ENCODE measurements around the gene GPR25. TPM values are rescaled to one million over a fixed set of nuclear protein-coding genes. Genes with fewer than 3 reads are reported as not detected.

GPR25 gene
- total RNA-seq = not detected in 2 replicates

GRCh38 chr1:200872446-200873115 is at the start of gene GPR25:
Gene GPR25, plus strand, starts transcription at chr1:200872981. Its CDS starts 57 bp downstream, at chr1:200873038.

GRCh38 chr1:200894712-200895442 is 22.1 kb downstream of the GPR25 start, which contains the start of gene INAVA:
Gene INAVA, plus strand, starts transcription at chr1:200894900. Its CDS starts 3,501 bp downstream, at chr1:200898401.

Other genes starting within 250 kb of the GPR25 start
- 11.6 and 12.3 TPM in 2 replicates for gene DDX59, start 203.1 kb upstream of the GPR25 start, total RNA-seq
- gene CAMSAP2, start 134.1 kb upstream of the GPR25 start, total RNA-seq = 6.8 and 8.6 TPM in 2 replicates
- gene INAVA, start 21.9 kb downstream of the GPR25 start, total RNA-seq = 0.34 and 2.5 TPM in 2 replicates
- 3.0 and 3.3 TPM in 2 replicates for gene KIF21B, start 150.7 kb downstream of the GPR25 start, total RNA-seq
- not detected in 2 replicates for gene CACNA1S, start 239.4 kb downstream of the GPR25 start, total RNA-seq